HG02610 (cell line): ENCODE results near the gene STARD9.
A peak's percentile ranks its signal among the peaks of the same experiment; 100 is the strongest.

Source experiments
- ATAC-seq: cut with Tn5 transposase; IDR thresholded peaks from one replicate; pipeline ENCODE4 v1.9.1; 2021; ENCODE audit warnings: mild to moderate bottlenecking, moderate library complexity; ENCODE audit not compliant: unreplicated experiment

Gene STARD9

GRCh38 chr15:42621996-42622925 is 46.9 kb downstream of the STARD9 start:
- no peak for ATAC-seq

GRCh38 chr15:42623951-42624350 is 48.5 kb downstream of the STARD9 start:
- ATAC-seq: no peak

- ATAC-seq: no peak
These were observed 52.1 kb downstream of the STARD9 start for GRCh38 chr15:42627485-42627884.

- no peak for ATAC-seq
These were observed 53.4 kb downstream of the STARD9 start for GRCh38 chr15:42628761-42629160.

GRCh38 chr15:42632105-42632675 is 56.8 kb downstream of the STARD9 start:
- no peak for ATAC-seq

GRCh38 chr15:42640109-42640508 is 64.7 kb downstream of the STARD9 start:
- no peak for ATAC-seq

GRCh38 chr15:42650208-42651066 is 75.0 kb downstream of the STARD9 start:
- peak; percentile 57 for ATAC-seq

GRCh38 chr15:42665827-42666226 is 90.4 kb downstream of the STARD9 start:
- no peak for ATAC-seq

GRCh38 chr15:42667855-42668254 is 92.4 kb downstream of the STARD9 start:
- no peak for ATAC-seq

GRCh38 chr15:42670451-42670850 is 95.0 kb downstream of the STARD9 start:
- ATAC-seq: no peak

- ATAC-seq: no peak
These were observed 97.0 kb downstream of the STARD9 start for GRCh38 chr15:42672444-42672843.

GRCh38 chr15:42674472-42674871 is 99.1 kb downstream of the STARD9 start:
- no peak for ATAC-seq

GRCh38 chr15:42675021-42675420 is 99.6 kb downstream of the STARD9 start:
- ATAC-seq: no peak

GRCh38 chr15:42679285-42680141 is 104.1 kb downstream of the STARD9 start:
- ATAC-seq: no peak

GRCh38 chr15:42680142-42680482 is 104.7 kb downstream of the STARD9 start:
- peak; percentile 66 for ATAC-seq

GRCh38 chr15:42681119-42681518 is 105.7 kb downstream of the STARD9 start:
- no peak for ATAC-seq

- no peak for ATAC-seq
These were observed 110.9 kb downstream of the STARD9 start for GRCh38 chr15:42686281-42686680.

- no peak for ATAC-seq
These were observed 112.3 kb downstream of the STARD9 start for GRCh38 chr15:42687740-42688139.

GRCh38 chr15:42688301-42688700 is 112.9 kb downstream of the STARD9 start:
- ATAC-seq: no peak

GRCh38 chr15:42691308-42691707 is 115.9 kb downstream of the STARD9 start:
- no peak for ATAC-seq

GRCh38 chr15:42691770-42692169 is 116.4 kb downstream of the STARD9 start:
- no peak for ATAC-seq
